ENCODE data around the gene GAB1. TPM values are rescaled to one million over a fixed set of nuclear protein-coding genes. Genes with fewer than 3 reads are reported as not detected.

The GAB1 gene
- total RNA-seq, 3 donors from 2014 or later, result 24.8 to 67.5 (median 38.7) TPM

- Histone ChIP-seq H3K9me3 (no peaks in the 10 kb centered on the region), H3K27ac (no peak overlapping the region), H3K27me3 (no peaks in the 10 kb centered on the region), H3K4me3 (no peak overlapping the region), H3K36me3 (no peaks in the 10 kb centered on the region), H3K4me1 (peaks cover 0 to 14% of the 10 kb centered on the region in 2 donors)
- no peak for TF ChIP-seq POLR2A (IDR thresholded peaks at IDR 0.05)
- no peak for TF ChIP-seq POLR2AphosphoS5 (IDR thresholded peaks at IDR 0.05)
- TF ChIP-seq, protein P1, sequence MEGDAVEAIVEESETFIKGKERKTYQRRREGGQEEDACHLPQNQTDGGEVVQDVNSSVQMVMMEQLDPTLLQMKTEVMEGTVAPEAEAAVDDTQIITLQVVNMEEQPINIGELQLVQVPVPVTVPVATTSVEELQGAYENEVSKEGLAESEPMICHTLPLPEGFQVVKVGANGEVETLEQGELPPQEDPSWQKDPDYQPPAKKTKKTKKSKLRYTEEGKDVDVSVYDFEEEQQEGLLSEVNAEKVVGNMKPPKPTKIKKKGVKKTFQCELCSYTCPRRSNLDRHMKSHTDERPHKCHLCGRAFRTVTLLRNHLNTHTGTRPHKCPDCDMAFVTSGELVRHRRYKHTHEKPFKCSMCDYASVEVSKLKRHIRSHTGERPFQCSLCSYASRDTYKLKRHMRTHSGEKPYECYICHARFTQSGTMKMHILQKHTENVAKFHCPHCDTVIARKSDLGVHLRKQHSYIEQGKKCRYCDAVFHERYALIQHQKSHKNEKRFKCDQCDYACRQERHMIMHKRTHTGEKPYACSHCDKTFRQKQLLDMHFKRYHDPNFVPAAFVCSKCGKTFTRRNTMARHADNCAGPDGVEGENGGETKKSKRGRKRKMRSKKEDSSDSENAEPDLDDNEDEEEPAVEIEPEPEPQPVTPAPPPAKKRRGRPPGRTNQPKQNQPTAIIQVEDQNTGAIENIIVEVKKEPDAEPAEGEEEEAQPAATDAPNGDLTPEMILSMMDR (IDR thresholded peaks at IDR 0.05), result no peak
- no peak for DNase-seq (ENCODE audit: low spot score in 2 of 2)
- intact Hi-C loops (cut with DNase I; ENCODE audit: low total_unique reads), result no loop called here
Observed at GRCh38 chr4:143363332-143363731, 26.7 kb downstream of the GAB1 start.

DNA sequence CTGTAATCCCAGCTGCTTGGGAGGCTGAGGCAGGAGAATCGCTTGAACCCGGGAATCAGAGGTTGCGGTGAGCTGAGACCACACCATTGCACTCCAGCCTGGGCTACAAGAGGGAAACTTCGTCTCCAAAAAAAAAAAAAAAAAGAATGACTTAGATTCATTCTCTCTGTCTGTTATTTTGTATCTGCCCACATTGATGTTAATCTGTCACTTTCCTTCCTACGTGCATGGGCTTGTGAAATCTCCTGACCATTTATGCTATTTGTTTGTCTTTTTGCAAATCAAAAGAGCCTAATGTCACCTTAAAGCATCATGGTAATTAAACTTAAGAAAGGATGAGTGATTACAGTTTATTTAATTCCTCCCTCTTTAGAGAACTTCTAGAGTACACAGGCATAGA lies 27.4 kb downstream of the GAB1 start:
- Histone ChIP-seq H3K4me1 (peaks cover 0 to 13% of the 10 kb centered on the region in 2 donors), H3K27ac (no peak overlapping the region)
- no peak for TF ChIP-seq POLR2AphosphoS5 (IDR thresholded peaks at IDR 0.05)

DNA sequence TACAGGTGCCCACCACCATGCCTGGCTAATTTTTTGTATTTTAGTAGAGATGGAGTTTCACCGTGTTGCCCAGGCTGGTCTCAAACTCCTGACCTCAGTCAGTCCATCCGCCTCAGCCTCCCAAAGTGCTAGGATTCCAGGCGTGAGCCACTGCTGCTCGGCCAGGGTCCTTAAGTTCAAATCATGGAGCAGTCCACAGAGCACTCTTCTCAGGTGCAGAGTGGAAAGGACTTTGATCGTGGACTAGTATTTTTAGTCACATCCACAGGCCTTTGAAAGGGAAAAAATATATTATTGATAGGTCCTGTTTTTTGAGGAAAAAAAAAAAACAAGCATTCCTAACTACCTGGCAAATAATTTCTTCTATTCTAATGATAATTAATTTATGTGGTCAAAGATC lies 31.2 kb downstream of the GAB1 start:
- no peaks in the 10 kb centered on the region for H3K9me3 ChIP-seq
- DNase-seq (ENCODE audit: low spot score in 2 of 2), result no peak
- no peak overlapping the region for H3K4me3 ChIP-seq
- intact Hi-C loops (cut with DNase I; ENCODE audit: low total_unique reads), result no loop called here
- no peaks in the 10 kb centered on the region for H3K36me3 ChIP-seq
- H3K27me3 ChIP-seq, result no peaks in the 10 kb centered on the region
- H3K27ac ChIP-seq, result no peak overlapping the region
- H3K4me1 ChIP-seq, result no peaks in the 10 kb centered on the region
- TF ChIP-seq POLR2AphosphoS5 (IDR thresholded peaks at IDR 0.05), result no peak
- no peak for TF ChIP-seq POLR2A (IDR thresholded peaks at IDR 0.05)
- TF ChIP-seq, protein P1 (IDR thresholded peaks at IDR 0.05), result no peak

More for the DNA sequence above, 27.4 kb downstream of the GAB1 start:
- no peaks in the 10 kb centered on the region for H3K36me3 ChIP-seq
- no peak overlapping the region for H3K4me3 ChIP-seq
- H3K27me3 ChIP-seq, result no peaks in the 10 kb centered on the region
- intact Hi-C loops (cut with DNase I; ENCODE audit: low total_unique reads), result no loop called here
- no peaks in the 10 kb centered on the region for H3K9me3 ChIP-seq
- DNase-seq (ENCODE audit: low spot score in 2 of 2), result no peak

- no peaks in the 10 kb centered on the region for H3K27me3 ChIP-seq
- H3K27ac ChIP-seq, result peak overlapping the region in 1 of 2 donors; percentile 15
- DNase-seq (ENCODE audit: low spot score in 2 of 2), result no peak
- H3K4me1 ChIP-seq, result no peaks in the 10 kb centered on the region
- H3K9me3 ChIP-seq, result no peaks in the 10 kb centered on the region
- no peak overlapping the region for H3K4me3 ChIP-seq
- H3K36me3 ChIP-seq, result no peaks in the 10 kb centered on the region
- intact Hi-C loops (cut with DNase I; ENCODE audit: low total_unique reads), result no loop called here
- TF ChIP-seq POLR2A (IDR thresholded peaks at IDR 0.05), result no peak
- TF ChIP-seq, protein P1 (IDR thresholded peaks at IDR 0.05), result no peak
- no peak for TF ChIP-seq POLR2AphosphoS5 (IDR thresholded peaks at IDR 0.05)
Observed at GRCh38 chr4:143369552-143369951, 32.9 kb downstream of the GAB1 start.

- intact Hi-C loops (cut with DNase I; ENCODE audit: low total_unique reads), result no loop called here
- Histone ChIP-seq H3K4me1 (peaks cover 0 to 9% of the 10 kb centered on the region in 2 donors), H3K9me3 (no peaks in the 10 kb centered on the region), H3K4me3 (no peak overlapping the region), H3K36me3 (no peaks in the 10 kb centered on the region), H3K27ac (no peak overlapping the region), H3K27me3 (no peaks in the 10 kb centered on the region)
- no peak for DNase-seq (ENCODE audit: low spot score in 2 of 2)
- TF ChIP-seq POLR2AphosphoS5 (IDR thresholded peaks at IDR 0.05) (no peak), POLR2A (IDR thresholded peaks at IDR 0.05) (no peak)
- TF ChIP-seq, protein P1 (IDR thresholded peaks at IDR 0.05), result no peak
Observed at GRCh38 chr4:143372093-143372915, 35.6 kb downstream of the GAB1 start.
